BE2C (cell line): ENCODE results near the gene MT1E.
A peak's percentile ranks its signal among the peaks of the same experiment; 100 is the strongest.

ENCODE experiments used
- DNase-seq: peaks from one replicate; pipeline ENCODE4 v3.0.0-alpha.2; 2020
- H3K27me3 ChIP-seq: fragments of 250-450 bp; sonication (Bioruptor Pico); 2 replicates; pipeline ENCODE4 v1.5.1; 2020; ENCODE audit warnings: mild to moderate bottlenecking
- H3K36me3 ChIP-seq: fragments of 250-450 bp; sonication (Bioruptor Pico); 2 replicates; pipeline ENCODE4 v1.5.1; 2020; ENCODE audit warnings: mild to moderate bottlenecking
- H3K4me1 ChIP-seq: fragments of 250-450 bp; sonication (Bioruptor Pico); 2 replicates; pipeline ENCODE4 v1.5.1; 2020
- H3K4me3 ChIP-seq: 2 replicates; pipeline ENCODE4 v1.5.1; 2011; ENCODE audit warnings: low read depth, low read length
- H3K9me3 ChIP-seq: fragments of 250-450 bp; sonication (Bioruptor Pico); 2 replicates; pipeline ENCODE4 v1.5.1; 2020
- TF ChIP-seq, protein P1 (sequence below): IDR thresholded peaks from 2 replicates; pipeline ENCODE4 v1.5.1; 2012; ENCODE audit warnings: mild to moderate bottlenecking, low read depth, low read length

Gene MT1E

DNA sequence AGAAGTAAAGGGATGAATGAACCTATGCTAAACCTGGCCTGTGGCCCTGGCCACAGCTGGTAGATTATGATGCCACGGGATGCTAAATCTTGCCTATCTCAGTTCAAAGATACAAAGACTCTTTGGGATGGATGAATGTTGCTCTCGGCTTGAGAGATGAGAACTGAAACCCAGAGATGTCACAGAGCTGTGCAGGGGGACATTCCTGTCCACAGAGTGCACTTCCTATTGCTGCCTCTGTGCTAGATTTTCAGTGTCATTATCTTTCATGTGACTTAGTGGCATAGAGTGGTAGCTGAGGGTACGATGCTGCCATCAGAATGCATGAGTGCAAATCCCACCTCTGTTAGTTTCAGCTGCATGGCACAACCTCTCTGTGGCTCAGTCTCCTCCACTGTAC lies 4.6 kb downstream of the MT1E start:
- Histone ChIP-seq H3K36me3 (no peaks in the 10 kb centered on the region), H3K4me1 (peaks cover 2% of the 10 kb centered on the region; the same call in 1 of the 2 replicates), H3K27me3 (peaks cover 50% of the 10 kb centered on the region), H3K9me3 (no peaks in the 10 kb centered on the region), H3K4me3 (no peak overlapping the region)
- DNase-seq: no peak
- TF ChIP-seq, protein P1, sequence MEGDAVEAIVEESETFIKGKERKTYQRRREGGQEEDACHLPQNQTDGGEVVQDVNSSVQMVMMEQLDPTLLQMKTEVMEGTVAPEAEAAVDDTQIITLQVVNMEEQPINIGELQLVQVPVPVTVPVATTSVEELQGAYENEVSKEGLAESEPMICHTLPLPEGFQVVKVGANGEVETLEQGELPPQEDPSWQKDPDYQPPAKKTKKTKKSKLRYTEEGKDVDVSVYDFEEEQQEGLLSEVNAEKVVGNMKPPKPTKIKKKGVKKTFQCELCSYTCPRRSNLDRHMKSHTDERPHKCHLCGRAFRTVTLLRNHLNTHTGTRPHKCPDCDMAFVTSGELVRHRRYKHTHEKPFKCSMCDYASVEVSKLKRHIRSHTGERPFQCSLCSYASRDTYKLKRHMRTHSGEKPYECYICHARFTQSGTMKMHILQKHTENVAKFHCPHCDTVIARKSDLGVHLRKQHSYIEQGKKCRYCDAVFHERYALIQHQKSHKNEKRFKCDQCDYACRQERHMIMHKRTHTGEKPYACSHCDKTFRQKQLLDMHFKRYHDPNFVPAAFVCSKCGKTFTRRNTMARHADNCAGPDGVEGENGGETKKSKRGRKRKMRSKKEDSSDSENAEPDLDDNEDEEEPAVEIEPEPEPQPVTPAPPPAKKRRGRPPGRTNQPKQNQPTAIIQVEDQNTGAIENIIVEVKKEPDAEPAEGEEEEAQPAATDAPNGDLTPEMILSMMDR: no peak

DNA sequence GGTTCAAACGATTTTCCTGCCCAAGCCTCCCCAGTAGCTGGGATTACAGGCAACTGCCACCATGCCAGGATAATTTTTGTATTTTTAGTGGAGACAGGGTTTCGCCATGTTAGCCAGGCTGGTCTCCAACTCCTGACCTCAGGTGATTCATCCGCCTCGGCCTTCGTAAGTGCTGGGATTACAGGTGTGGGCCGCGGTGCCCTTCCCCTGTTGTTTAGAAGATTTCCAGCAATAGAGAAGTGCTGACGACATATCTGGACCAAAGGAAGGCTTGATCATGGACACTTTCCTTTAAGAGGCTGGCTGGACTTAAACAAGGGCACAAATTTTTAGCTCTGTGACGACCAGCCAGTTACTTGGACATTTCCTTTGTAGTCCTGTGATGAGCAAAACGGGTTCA lies 5.6 kb downstream of the MT1E start:
- Histone ChIP-seq H3K27me3 (peaks cover 50% of the 10 kb centered on the region), H3K36me3 (no peaks in the 10 kb centered on the region), H3K4me3 (no peak overlapping the region), H3K9me3 (no peaks in the 10 kb centered on the region), H3K4me1 (peaks cover 2% of the 10 kb centered on the region; the same call in 1 of the 2 replicates)
- DNase-seq: no peak
- TF ChIP-seq, protein P1: no peak

DNA sequence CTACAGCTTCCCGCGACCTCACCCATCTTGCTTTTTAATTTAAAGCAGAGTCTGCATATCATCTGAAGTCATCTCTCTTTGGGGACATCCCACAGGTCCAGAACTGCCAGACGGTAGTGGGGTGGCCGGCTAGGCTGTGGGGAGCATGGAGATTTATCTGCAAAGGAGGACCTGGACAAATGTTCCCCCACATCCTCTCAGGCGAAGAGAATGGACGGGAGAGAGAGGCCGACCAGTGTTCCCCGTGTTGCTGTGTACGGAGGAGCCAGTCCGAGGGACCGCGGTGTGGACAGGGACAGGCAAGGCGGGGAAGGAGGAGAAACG lies 6.2 kb downstream of the MT1E start:
- Histone ChIP-seq H3K36me3 (no peaks in the 10 kb centered on the region), H3K9me3 (no peaks in the 10 kb centered on the region), H3K4me1 (peaks cover 2% of the 10 kb centered on the region; the same call in 1 of the 2 replicates), H3K4me3 (peak overlapping the region; percentile 19; the same call in 1 of the 2 replicates), H3K27me3 (peaks cover 55% of the 10 kb centered on the region)
- TF ChIP-seq, protein P1: no peak
- no peak for DNase-seq

DNA sequence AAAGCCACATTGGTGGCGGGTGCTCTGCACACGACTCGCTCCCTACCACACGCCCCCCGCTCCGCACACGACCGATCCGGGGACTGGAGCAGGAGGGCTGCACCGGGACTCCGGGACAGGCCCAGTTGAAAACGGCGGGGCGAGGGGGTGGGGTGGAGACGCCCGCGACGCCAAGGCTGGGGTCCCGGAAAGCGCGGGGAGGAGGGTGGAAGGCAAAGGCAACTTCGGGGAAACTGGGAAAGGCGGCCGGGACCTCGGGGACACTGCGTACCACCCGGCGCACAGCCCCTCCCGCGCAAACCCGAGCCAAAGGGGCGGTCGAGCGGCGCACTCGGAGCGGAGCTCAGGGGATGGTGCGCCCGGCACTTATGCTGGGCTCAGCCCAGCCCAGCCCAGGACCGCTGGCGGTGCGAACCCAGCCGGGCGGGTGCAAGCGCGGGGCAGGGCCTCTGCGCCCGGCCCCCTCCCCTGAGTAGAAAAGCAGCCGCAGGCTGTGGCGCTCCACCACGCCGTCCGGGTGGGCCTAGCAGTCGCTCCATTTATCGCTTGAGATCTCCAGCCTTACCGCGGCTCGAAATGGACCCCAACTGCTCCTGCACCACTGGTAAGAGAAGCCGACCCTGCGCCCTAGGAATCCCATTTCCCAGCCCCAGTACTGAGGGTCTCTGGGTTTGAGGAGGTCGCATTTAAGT lies 6.7 kb downstream of the MT1E start, which contains the start of gene MT1M:
Gene MT1M, plus strand, starts transcription at position 504 of the 692 bp plus-strand sequence. Its CDS starts 73 bp downstream, at position 577.
- DNase-seq: no peak
- no peaks in the 10 kb centered on the region for H3K36me3 ChIP-seq
- H3K4me3 ChIP-seq: peak within 1 kb of the TSS; percentile 19
- TF ChIP-seq, protein P1: no peak
- peaks cover 60% of the 10 kb centered on the region for H3K27me3 ChIP-seq
- peaks cover 2% of the 10 kb centered on the region; the same call in 1 of the 2 replicates for H3K4me1 ChIP-seq
- H3K9me3 ChIP-seq: no peaks in the 10 kb centered on the region

DNA sequence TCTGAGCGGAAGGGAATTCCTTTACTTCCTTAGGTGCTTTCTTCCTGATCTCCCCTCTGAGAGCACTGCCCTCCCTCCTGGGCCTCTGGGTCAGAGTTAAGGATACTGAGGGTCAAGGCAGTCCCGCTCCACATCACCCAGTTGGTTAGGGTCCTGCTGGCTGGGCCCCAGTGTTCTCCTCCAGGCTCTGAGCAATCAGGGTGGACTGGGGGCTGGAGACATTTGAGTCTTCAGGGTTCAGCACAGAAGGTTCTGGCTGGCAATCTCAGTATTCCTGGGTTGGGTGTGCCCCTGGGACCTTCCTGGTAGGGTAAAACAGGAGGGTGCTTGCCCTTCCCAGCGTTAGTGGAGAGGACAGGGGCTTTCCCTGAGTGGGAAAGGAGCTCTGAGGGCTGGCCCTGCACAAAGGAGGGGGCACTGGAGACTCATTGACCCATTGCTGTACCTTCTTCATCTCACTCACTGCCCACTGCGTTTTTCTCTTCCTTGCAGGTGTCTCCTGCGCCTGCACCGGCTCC lies 7.3 kb downstream of the MT1E start:
- Histone ChIP-seq H3K9me3 (no peaks in the 10 kb centered on the region), H3K4me1 (peaks cover 2% of the 10 kb centered on the region; the same call in 1 of the 2 replicates), H3K4me3 (no peak overlapping the region), H3K36me3 (no peaks in the 10 kb centered on the region), H3K27me3 (peaks cover 66% of the 10 kb centered on the region)
- TF ChIP-seq, protein P1: no peak
- DNase-seq: no peak

DNA sequence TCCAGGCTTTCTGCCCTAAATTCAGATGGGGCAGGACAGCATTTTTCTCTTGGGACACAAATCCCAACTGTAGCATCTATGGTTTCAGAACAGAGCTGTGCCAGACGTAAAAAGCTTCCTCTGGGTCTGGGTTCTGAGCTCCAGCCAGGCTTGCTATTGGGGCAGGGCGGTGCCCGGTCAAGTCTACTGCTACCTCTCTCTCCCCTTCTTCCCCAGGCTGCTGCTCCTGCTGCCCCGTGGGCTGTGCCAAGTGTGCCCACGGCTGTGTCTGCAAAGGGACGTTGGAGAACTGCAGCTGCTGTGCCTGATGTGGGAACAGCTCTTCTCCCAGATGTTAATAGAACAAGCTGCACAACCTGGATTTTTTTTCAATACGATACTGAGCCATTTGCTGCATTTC lies 8.0 kb downstream of the MT1E start:
- DNase-seq: no peak
- H3K4me1 ChIP-seq: peaks cover 2% of the 10 kb centered on the region; the same call in 1 of the 2 replicates
- no peak overlapping the region for H3K4me3 ChIP-seq
- no peaks in the 10 kb centered on the region for H3K36me3 ChIP-seq
- no peaks in the 10 kb centered on the region for H3K9me3 ChIP-seq
- TF ChIP-seq, protein P1: no peak
- H3K27me3 ChIP-seq: peaks cover 73% of the 10 kb centered on the region
